RPMI8226 (cell line): ENCODE data around the gene EVC.
A peak's percentile ranks its signal among the peaks of the same experiment; 100 is the strongest.

ENCODE experiments used
- DNase-seq: peaks from one replicate; pipeline ENCODE4 v3.0.0-alpha.2; 2015

Gene EVC

DNA sequence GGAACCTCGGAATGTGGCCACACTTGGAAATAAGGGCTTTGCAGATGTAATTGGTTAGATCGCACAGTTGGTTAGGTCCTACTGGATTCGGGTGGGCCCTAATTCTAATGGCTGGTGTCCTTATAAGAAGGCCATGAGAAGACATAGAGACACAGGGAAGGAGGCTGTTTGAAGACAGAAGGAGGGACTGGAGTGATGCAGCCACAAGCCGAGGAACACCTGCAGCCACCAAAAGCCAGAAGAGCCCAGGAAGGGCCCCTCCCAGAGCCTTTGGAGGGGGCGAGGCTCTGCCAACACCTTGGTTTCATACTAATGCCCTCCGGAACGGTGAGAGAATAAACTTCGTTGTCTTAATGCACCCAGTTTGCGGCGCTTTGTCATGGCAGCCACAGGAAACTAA, 47.0 kb downstream of the EVC start:
- no peak for DNase-seq

- DNase-seq: no peak
Measured at GRCh38 chr4:5758741-5759140, 47.7 kb downstream of the EVC start.

- no peak for DNase-seq
Measured at GRCh38 chr4:5759236-5760075, 48.5 kb downstream of the EVC start.

- DNase-seq: no peak
Measured at GRCh38 chr4:5760246-5760645, 49.2 kb downstream of the EVC start.

DNA sequence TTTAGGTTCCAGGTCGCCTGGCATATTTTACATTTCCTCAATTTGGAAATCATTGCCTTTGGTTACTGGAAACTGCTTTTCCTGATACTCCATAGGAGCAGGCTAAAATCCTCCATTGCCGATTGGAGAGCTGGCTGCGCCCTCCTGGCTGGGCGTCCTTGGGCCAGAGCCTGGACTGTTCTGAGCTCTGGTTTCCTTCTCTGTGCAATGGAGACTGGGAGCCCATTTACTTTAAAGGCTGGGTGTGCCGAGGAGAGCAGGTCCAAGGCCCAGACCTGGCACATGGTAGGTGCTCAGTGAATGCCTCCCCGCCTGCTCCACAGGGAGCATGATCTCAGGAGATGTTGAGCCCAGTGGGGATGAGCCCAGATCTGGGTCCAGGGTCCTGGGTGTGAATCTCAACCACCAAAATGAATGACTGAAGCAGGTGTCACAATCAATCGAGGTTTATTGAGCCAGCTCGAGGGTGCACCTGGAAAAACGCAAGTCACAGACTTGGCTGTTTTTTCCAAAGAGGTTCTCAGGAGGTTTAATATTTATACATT, 50.0 kb downstream of the EVC start:
- no peak for DNase-seq

DNA sequence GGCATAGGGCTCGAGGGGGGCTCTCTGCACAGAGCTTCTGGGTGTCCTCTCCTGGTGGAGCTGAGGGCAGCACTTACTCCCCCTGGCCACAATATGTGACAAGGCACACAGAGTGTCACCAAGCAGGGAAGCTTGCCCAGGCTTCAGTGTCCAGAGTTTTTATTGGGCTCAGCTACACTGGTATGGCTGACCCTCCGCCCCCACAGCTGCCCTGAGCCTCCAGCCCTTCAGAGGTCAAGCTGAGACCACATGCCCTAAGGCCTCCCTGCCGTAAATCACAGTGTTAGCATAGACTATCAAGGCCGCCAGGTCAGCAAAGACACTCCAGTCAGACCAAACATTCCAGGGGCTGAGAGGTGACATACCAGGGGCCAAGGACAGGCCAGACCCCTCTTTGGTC, 59.0 kb downstream of the EVC start:
- DNase-seq: no peak

DNA sequence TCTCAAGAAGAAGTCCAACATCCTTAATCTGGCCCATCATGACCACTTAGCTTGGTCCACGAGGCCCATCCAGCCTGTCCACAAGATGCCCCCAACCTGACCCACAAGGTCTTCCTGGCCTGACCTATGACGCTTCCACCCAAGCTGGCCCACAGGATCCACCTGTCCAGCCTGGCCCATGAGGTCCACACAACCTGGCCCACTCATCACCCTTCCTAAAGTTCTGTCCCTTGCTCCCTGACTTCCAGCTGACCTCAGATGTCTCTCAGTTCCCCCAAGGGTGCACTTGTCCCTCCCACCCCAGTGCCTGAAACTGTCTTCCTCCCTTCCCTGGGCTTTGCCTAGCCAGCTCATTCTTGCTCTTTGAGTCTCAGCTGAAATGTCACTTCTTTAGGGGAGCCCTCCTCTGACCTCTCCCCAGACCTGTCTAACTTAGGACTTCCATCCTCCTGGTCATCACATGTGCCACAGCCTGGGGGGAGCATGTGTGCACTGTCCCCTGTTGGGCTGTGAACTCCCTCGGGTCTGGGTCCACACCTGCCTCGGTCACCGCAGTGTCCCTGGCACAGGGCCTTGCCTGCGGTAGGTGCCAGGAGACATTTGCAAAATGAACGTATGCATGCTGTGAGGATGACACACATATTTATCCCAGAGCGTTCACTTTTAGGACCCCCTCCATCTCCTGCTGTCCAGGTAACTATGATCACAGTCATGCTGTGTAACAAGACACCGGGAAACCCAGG, 61.7 kb downstream of the EVC start:
- no peak for DNase-seq

DNA sequence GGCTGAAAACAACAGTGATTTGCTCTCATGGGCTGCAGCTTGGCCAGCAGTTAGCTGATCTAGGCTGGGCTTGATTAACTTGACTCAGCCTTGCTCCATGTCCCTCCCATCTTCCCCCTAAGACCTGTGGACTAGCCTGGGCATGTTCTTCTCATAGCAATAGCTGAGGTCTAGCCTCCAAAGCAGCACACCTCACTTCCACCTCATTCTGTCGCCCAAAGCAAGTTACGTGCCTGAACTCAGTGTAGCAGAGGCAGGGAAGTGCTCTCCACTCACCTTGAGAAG, 62.2 kb downstream of the EVC start:
- DNase-seq: no peak

DNA sequence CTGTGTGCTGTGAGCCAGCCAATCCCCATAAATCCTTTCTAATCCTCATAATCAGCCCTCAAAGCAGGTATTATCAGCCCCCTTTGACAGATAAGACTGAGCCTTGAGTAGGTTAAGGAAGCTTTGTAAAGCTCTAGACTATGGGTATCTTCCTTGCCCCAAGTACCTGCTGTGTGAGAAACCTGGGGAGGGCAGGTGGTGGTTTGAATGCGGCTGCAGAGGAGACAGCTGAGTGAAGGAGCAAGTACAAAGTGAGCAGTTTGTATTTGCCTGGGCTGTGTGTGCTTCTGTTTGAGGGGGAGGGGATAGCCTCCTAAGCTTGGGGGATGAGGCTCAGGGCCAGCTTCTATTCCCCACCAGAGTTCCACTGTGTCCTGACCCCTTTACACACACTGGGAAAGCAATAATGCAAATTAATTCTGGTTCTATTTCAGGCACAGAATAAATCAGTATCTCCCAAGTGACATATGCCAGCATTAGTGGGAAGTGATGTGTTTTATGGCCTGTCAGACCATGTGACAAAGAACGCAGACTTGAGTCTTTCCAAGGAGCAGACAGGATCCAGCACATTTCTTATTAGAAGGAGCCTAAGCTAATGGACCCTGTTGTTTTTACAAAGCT, 63.5 kb downstream of the EVC start:
- no peak for DNase-seq

DNA sequence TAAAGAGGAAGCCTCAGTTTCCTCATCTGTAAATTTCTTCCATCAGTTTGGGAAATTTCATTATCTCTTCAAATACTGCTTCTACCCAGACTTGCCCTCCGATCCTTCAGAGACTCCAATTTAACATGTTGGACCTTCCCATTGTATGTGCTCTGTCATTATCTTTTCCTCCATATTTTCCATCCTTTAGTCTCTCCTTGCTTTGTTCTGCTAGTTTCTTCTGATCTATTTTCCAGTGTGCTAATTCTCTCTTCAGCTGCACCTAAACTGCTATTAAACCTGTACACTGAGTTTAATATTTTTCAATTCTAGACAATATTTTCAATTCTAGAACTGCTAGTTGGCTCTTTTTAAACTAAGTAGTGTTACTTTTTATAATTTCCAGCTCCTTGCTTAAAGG, 65.5 kb downstream of the EVC start:
- no peak for DNase-seq

DNA sequence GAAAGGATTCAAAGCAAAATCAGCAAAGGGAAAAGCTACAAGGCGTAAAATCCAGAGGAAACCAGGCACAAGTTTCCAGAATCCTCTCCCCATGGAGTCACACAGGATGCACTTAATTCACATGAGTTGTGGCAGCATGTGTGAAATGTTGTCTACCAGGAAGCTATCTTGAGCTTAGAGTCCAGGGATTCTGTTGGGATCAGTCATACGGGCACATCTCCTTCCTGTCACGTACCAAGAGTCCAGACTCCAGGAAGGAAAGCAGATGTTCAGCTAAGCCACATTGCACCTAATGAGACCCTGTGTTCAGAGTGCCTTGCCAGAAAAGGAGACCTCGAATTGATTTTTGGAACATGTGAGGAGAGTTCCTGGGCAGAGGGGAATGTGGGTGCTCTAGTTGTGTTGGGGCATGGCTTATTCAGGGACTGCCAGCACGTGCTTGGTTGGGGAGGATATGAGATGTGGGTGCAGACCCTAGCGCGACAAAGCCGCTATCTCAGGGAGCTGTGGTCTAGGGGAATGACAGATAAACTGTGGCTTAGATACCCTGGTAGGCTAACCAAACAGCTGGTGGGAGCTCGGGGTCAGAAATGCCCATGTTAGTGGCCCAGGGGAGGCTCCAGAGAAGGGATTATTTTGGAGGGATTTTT, 70.0 kb downstream of the EVC start:
- DNase-seq: no peak

DNA sequence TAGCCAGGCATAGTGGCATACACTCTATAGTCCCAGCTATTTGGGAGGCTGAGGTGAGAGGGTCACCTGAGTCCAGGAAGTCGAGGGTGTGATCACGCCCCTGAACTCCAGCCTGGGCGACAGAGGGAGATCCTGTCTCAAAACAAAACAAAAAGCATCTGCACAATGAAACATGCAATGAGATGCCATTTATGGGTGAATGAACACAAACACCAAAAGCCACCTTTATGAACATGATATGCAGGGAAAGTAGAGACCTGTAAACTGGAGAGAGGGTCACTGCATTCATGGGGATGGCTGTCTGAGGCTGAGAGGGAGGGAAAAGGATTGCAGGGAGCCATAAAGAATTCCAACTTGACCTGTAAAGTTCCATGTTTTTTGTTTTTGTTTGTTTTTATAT, 70.7 kb downstream of the EVC start:
- no peak for DNase-seq

- DNase-seq: no peak
Measured at GRCh38 chr4:5782829-5783476, 72.0 kb downstream of the EVC start.

- no peak for DNase-seq
Measured at GRCh38 chr4:5783486-5783885, 72.5 kb downstream of the EVC start.

GRCh38 chr4:5784021-5784420, 73.0 kb downstream of the EVC start:
- no peak for DNase-seq

DNA sequence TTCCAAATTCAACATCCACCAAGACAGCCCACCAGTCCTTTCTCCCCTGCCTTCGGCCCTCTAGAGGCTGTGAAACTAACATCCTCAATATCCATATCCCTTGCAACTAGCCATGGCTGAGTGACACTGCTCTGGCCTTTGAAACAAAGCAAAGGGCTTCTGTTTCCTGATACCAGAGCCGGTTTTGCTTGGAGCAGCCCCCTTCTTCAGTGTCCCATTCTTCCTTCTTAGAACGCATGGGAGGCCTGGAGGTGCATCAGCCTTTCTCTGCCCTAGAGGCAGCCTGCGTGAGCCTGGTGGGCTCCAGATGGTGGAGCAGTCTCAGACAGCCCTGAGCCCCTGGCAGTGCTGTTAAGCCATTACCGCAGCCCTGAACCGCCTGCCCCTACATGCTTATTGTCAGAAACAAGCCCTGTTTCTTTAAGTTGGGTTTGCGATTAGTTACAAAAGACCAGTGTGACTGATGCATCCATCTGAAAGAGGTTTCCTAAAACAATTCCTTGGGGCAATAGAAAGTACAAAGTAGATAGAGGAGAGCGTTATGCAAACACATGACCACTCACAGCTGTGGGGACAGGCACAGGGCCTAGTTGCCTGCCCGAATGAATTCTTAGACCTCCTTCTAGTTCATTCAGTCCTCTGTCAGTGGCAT, 74.1 kb downstream of the EVC start:
- DNase-seq: no peak

DNA sequence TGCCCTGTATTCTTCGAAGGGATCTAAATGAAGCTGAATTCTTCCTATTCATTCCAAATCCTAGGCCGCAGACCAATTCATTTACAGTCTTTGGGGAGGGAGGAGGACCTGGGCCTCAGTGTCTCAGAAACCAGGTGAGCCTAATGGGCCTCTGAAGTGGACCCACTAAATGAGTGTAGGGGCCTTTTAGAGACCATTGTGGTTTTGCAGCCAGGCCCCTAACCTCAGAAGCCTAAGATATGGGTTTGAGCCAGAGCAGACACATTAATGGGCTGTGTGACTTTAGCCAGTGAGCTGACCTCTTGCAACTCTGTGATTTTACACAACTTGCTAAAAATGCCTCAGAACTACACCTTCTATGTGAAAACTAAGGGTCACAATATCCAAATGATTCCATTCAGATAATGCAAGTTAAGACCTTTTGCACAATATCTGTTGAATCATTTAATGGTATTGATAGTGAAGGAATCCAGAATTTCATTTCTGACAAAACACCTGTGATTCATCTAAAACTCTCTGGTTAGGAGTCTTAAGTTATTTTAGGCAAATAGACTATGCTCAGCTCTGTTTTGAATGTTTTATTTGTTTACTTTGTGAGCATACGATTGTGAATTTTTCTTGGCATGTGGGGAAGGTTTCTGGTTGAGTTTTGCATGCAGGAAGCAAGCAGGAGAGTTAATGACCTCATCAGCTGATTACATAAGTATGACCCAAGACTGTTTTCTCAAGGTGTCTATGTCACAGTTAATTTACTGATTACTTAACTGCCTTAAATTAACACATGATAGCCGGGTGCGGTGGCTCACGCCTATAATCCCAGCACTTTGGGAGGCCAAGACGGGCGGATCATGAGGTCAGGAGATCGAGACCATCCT, 75.0 kb downstream of the EVC start:
- DNase-seq: no peak

DNA sequence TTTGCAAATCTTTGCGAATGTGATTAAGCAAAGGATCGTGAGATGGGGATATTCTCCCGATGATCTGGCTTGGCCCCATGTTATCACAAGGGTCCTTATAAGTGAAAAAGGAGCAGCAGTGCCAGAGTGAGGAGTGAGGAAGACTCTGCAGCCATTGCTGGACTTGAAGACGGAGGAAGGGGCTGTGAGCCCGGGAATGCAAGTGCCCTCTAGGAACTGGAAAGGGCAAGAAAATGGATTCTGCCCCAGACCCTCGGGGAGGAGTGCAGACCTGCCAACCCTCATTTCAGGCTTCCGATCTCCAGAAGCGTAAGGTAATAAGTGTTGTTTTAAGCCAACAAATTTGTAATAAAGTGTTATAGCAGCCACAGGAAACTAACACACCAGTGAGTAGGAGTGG, 76.3 kb downstream of the EVC start:
- no peak for DNase-seq

- peak; percentile 2 for DNase-seq
Measured at GRCh38 chr4:5788144-5788543, 77.1 kb downstream of the EVC start.

GRCh38 chr4:5789141-5789540, 78.1 kb downstream of the EVC start:
- DNase-seq: no peak

GRCh38 chr4:5790546-5790857, 79.5 kb downstream of the EVC start:
- DNase-seq: no peak

DNA sequence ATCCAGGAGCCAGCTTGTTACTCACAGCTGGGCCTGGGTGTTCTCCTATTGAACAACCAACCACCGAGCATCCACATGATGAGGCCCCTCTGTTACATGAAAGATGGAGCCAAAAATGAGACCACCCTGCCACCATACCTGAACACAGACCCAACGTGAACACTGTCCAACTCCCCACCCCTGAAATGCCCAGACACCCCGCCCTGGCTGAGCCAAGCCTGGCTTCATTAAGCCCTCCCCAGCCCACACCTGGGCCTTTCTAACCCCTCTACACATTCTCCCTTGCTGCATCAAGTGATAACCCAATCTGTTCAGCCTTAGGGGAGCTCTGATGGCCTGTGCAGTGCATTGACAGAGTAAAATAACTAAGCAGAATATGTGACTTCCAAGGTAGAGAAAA, 80.7 kb downstream of the EVC start:
- DNase-seq: no peak
